K562 (cell line): ENCODE measurements around the gene MFNG. TPM values are rescaled to one million over a fixed set of nuclear protein-coding genes. Genes with fewer than 3 reads are reported as not detected.

Source experiments
- ATAC-seq: fragments of 200-7000 bp; cut with Tn5 transposase; 3 replicates; pipeline ENCODE4 v1.9.1; 2020; ENCODE audit warnings: moderate library complexity
- Bru-seq: library from RNA; stranded (reverse); fragments of 400-500 nt; gene quantifications from one replicate; lab custom pipeline; 2021; lab: Mats Ljungman, UMichigan
- BruChase-seq, 2 experiments: library from RNA; stranded (reverse); fragments of 400-500 nt; gene quantifications; one replicate each; lab custom pipeline; 2021; lab: Mats Ljungman, UMichigan
- BruUV-seq: library from RNA; stranded (reverse); fragments of 400-500 nt; replicated peaks from 2 replicates; lab custom pipeline; 2021; lab: Mats Ljungman, UMichigan
- CTCF ChIA-PET: fragments of 300-600 bp; formaldehyde crosslinking; extraction: SDS; loops from one replicate; lab custom pipeline; 2021; ENCODE audit warnings: low intra/inter-chr PET ratio; lab: Yijun Ruan, JAX
- POLR2A ChIA-PET: fragments of 300-600, 350-650 bp; sonication (Branson Sonifier 250); formaldehyde crosslinking; extraction: SDS; loops from one replicate; lab custom pipeline; 2021; ENCODE audit warnings: antibody characterized with exemption, inconsistent platforms; lab: Yijun Ruan, JAX
- DNase-seq, 4 experiments: peaks; one replicate each; pipeline versions ENCODE4 v3.0.0 to v3.0.0-alpha.2; 2011 to 2018; ENCODE audit warnings: low spot score in 3 of 4, mixed read lengths in 3 of 4; ENCODE audit errors: extremely low read depth in 1 of 4
- FAIRE-seq: peaks from 2 replicates; lab custom pipeline; 2011; peaks lifted over from hg19 to GRCh38; lab: Jason Lieb, UNC
- H2AFZ ChIP-seq: 2 replicates; pipeline ENCODE4 v1.6.0; 2011; ENCODE audit warnings: low read depth, low read length, control low read depth, inconsistent platforms
- H3K27ac ChIP-seq: fragments of 200-600 bp; 3 replicates; pipeline ENCODE4 v1.8.0; 2011; ENCODE audit warnings: low read depth, mild to moderate bottlenecking, control low read depth, inconsistent platforms, low read length, moderate library complexity, mixed read lengths; ENCODE audit errors: extremely low read depth
- H3K27me3 ChIP-seq, 2 experiments: fragments of 300-600 bp in 1 of 2; 2 replicates in 1 of 2; 3 replicates in 1 of 2; pipeline versions ENCODE4 v1.6.0 to v1.8.0; 2011; ENCODE audit warnings: inconsistent platforms in 2 of 2, low read length in 2 of 2, mild to moderate bottlenecking in 1 of 2, mixed read lengths in 1 of 2, moderate library complexity in 1 of 2; ENCODE audit not compliant: control insufficient read depth in 2 of 2, insufficient read depth in 2 of 2
- H3K36me3 ChIP-seq: fragments of 300-600 bp; 3 replicates; pipeline ENCODE4 v1.8.0; 2011; ENCODE audit warnings: mild to moderate bottlenecking, low read length, inconsistent platforms; ENCODE audit not compliant: control insufficient read depth, insufficient read depth
- H3K4me1 ChIP-seq, 2 experiments: fragments of 200-600 bp in 1 of 2; replicated peaks in 1 of 2; 2 replicates in 1 of 2; 3 replicates in 1 of 2; pipeline versions ENCODE4 v1.5.1 to v1.8.0; 2011; ENCODE audit warnings: inconsistent platforms in 2 of 2, low read length in 2 of 2, mild to moderate bottlenecking in 1 of 2, mixed read lengths in 1 of 2, moderate library complexity in 1 of 2; ENCODE audit not compliant: control insufficient read depth in 2 of 2, insufficient read depth in 2 of 2
- H3K4me2 ChIP-seq: 2 replicates; pipeline ENCODE4 v1.6.1; 2011; ENCODE audit warnings: low read length, control low read depth, inconsistent platforms, mixed read lengths; ENCODE audit not compliant: insufficient read depth
- H3K4me3 ChIP-seq: fragments of 200-600 bp; sonication (generic), shearing (Covaris generic); 2 replicates; pipeline ENCODE4 v1.5.1; 2016; ENCODE audit warnings: control low read depth, inconsistent platforms
- H3K79me2 ChIP-seq: fragments of 200-600 bp; 3 replicates; pipeline ENCODE4 v1.8.0; 2011; ENCODE audit warnings: low read length, inconsistent platforms; ENCODE audit not compliant: control insufficient read depth, insufficient read depth
- H3K9ac ChIP-seq, 2 experiments: 2 replicates each; pipeline versions ENCODE4 v1.6.0 to v1.6.1; 2011; ENCODE audit warnings: low read depth in 2 of 2, low read length in 2 of 2, control low read depth in 1 of 2, inconsistent platforms in 1 of 2, mild to moderate bottlenecking in 1 of 2, mixed read lengths in 1 of 2; ENCODE audit not compliant: insufficient read depth in 1 of 2
- H3K9me1 ChIP-seq: one replicate; pipeline ENCODE4 v1.6.0; 2011; ENCODE audit warnings: inconsistent platforms, mild to moderate bottlenecking, low read length, moderate library complexity; ENCODE audit not compliant: control insufficient read depth, insufficient read depth
- H3K9me3 ChIP-seq: replicated peaks from 2 replicates; pipeline ENCODE4 v1.5.1; 2011; ENCODE audit warnings: low read depth, low read length, inconsistent platforms; ENCODE audit not compliant: control insufficient read depth, insufficient read depth
- H4K20me1 ChIP-seq: replicated peaks from 2 replicates; pipeline ENCODE4 v1.6.1; 2011; ENCODE audit warnings: low read length, inconsistent platforms, mixed read lengths; ENCODE audit not compliant: control insufficient read depth, insufficient read depth
- BCOR ChIP-seq: fragments of 450-650 bp; IDR thresholded peaks from 2 replicates; pipeline ENCODE4 v1.6.1; 2016
- KDM1A ChIP-seq, 2 experiments: fragments of 450-650 bp; IDR thresholded peaks; 2 replicates each; pipeline ENCODE4 v1.6.1; 2016; ENCODE audit warnings: mild to moderate bottlenecking in 2 of 2
- NRF1 ChIP-seq, 2 experiments: fragments of 450-650 bp; IDR thresholded peaks in 1 of 2; conservative IDR thresholded peaks in 1 of 2; 2 replicates each; pipeline ENCODE4 v1.6.1; 2014; ENCODE audit warnings: mild to moderate bottlenecking in 2 of 2
- RBM25 ChIP-seq: fragments of 200-400 bp; formaldehyde crosslinking; IDR thresholded peaks from 2 replicates; pipeline ENCODE4 v1.6.1; 2018; ENCODE audit warnings: low read length, low read depth, moderate library complexity; ENCODE audit not compliant: severe bottlenecking
- VEZF1 ChIP-seq: fragments of 200-800 bp; sonication (Bioruptor generic); IDR thresholded peaks from 2 replicates; pipeline ENCODE4 v1.6.1; 2017; ENCODE audit warnings: missing genetic modification characterization, missing compliant biosample characterization
- ZBTB2 ChIP-seq: fragments of 450-650 bp; IDR thresholded peaks from 2 replicates; pipeline ENCODE4 v1.6.1; 2016; ENCODE audit warnings: antibody characterized with exemption
- ZBTB9 ChIP-seq: fragments of 450-650 bp; formaldehyde crosslinking; IDR thresholded peaks from 2 replicates; pipeline ENCODE4 v1.4.0; 2020; ENCODE audit warnings: mild to moderate bottlenecking, moderate library complexity
- ZFP36 ChIP-seq: fragments of 150-350 bp; IDR thresholded peaks from 2 replicates; pipeline ENCODE4 v1.6.1; 2018; ENCODE audit warnings: low read length, low read depth; ENCODE audit not compliant: partially characterized antibody
- ZNF436 ChIP-seq: fragments of 250-450, 450-650 bp; sonication (Bioruptor Pico); formaldehyde crosslinking; IDR thresholded peaks from 2 replicates; pipeline ENCODE4 v1.7.0; 2020; ENCODE audit warnings: mild to moderate bottlenecking
- WGBS: fragments of 100-300 bp; shearing (Covaris generic); methylation state at CpG from one replicate; pipeline ENCODE4 v1.1.6; 2016; ENCODE audit warnings: low coverage, mixed read lengths; ENCODE audit not compliant: insufficient coverage; ENCODE audit errors: missing lambda C conversion rate; 5-methylcytosine and 5-hydroxymethylcytosine counted together
- in situ Hi-C: fragments of 300-500 bp; cut with MboI; formaldehyde crosslinking; loops from 4 replicates; pipeline ENCODE4 v1.15.0; 2018; ENCODE audit warnings: inconsistent platforms, mixed read lengths
- intact Hi-C: fragments of 100-400 bp; cut with micrococcal nuclease; formaldehyde crosslinking; loops from 2 replicates; pipeline ENCODE4 v1.14.2; 2022
- long read RNA-seq, 3 experiments: library from polyadenylated mRNA in 2 of 3; library from RNA in 1 of 3; unstranded in 2 of 3; stranded (forward) in 1 of 3; transcript quantifications; one replicate each; pipeline ENCODE4 v2.0.0, GENCODE V29; 2019 to 2022
- polyA minus RNA-seq, 3 experiments: library from RNA; depleted of rRNA, polyadenylated mRNA; stranded (reverse); fragments of >200 nt; gene quantifications; 2 replicates each; pipeline ENCODE4 v1.2.3, GENCODE V29; 2011
- polyA plus RNA-seq, 8 experiments: library from polyadenylated mRNA; depleted of rRNA in 4 of 8; stranded (reverse) in 5 of 8; unstranded in 3 of 8; fragments of >200 nt; fragmentation: Nextera tagmentation in 2 of 8; fragmentation: Illumina TruSeq in 1 of 8; extraction: Ambion mirVana in 2 of 8; extraction: Trizol in 1 of 8; gene quantifications; 2 replicates each; pipeline versions ENCODE4 v1.2.1 to v1.2.3, GENCODE V29; 2011 to 2014; ENCODE audit warnings: inconsistent platforms in 1 of 8, missing spikeins in 1 of 8
- total RNA-seq, 7 experiments: library from RNA; depleted of rRNA in 6 of 7; stranded (reverse); fragments of >200 nt in 6 of 7; fragmentation: Illumina TruSeq in 2 of 7; extraction: Trizol in 2 of 7; gene quantifications; 2 replicates each; pipeline versions ENCODE4 v1.2.1 to v1.2.3, GENCODE V29; 2011 to 2021; ENCODE audit warnings: low replicate concordance in 1 of 7

The MFNG gene
- total RNA-seq (2011; cell fraction: chromatin; rRNA removed; ENCODE audit: low replicate concordance) = 0.83 TPM in 1 of 2 replicates, not detected in the other
- not detected in 2 replicates for total RNA-seq (2011; cell fraction: nucleolus; rRNA removed)
- total RNA-seq (2011; cell fraction: nucleoplasm; rRNA removed) = not detected in 2 replicates
- total RNA-seq (2014; rRNA removed) (0.53 and 0.54 TPM in 2 replicates), total RNA-seq (2014; rRNA removed; fragmentation: Illumina TruSeq; extraction: Trizol) (0.32 TPM in 1 of 2 replicates, not detected in the other), total RNA-seq (2015; rRNA removed; fragmentation: Illumina TruSeq; extraction: Trizol) (0.26 TPM in 1 of 2 replicates, not detected in the other), total RNA-seq (2021) (0.73 and 0.89 TPM in 2 replicates), polyA plus RNA-seq (2011; rRNA removed) (0.08 and 0.38 TPM in 2 replicates), polyA plus RNA-seq (2014; fragmentation: Illumina TruSeq; extraction: Trizol) (0.14 and 0.16 TPM in 2 replicates), polyA plus RNA-seq (2014; fragmentation: Nextera tagmentation; extraction: Ambion mirVana) (not detected), polyA plus RNA-seq (2014; rRNA removed) (0.13 and 0.20 TPM in 2 replicates), polyA minus RNA-seq (2011; rRNA and poly(A)+ RNA removed) (0.49 TPM in 1 of 2 replicates, not detected in the other), Bru-seq, nascent RNA (percentile 14 among the genes with signal in this experiment), BruChase-seq, experiment 1, labeled RNA remaining after a 2-hour chase (percentile 14 among the genes with signal in this experiment), BruChase-seq, experiment 2, labeled RNA remaining after a 6-hour chase (percentile 18 among the genes with signal in this experiment)
- polyA plus RNA-seq (2011; cell fraction: cytosol; rRNA removed) = 0.18 and 1.2 TPM in 2 replicates
- polyA plus RNA-seq (2011; cell fraction: nucleus; rRNA removed) = 0.10 and 1.6 TPM in 2 replicates
- polyA plus RNA-seq (2012) = 0.10 and 0.86 TPM in 2 replicates
- not detected in 2 replicates for polyA minus RNA-seq (2011; cell fraction: cytosol; rRNA and poly(A)+ RNA removed)
- polyA minus RNA-seq (2011; cell fraction: nucleus; rRNA and poly(A)+ RNA removed) = not detected in 2 replicates
- long read RNA-seq, experiment 1 = 0 reads
- long read RNA-seq, experiment 2 = 0 reads
- long read RNA-seq, experiment 3 = 0 reads

- Histone ChIP-seq H3K79me2 (no peaks in the 10 kb centered on the region), H3K9ac (peak within 1 kb of the TSS in 1 of 2 experiments; percentile 74; a peak in 1 of 4 replicates), H2AFZ (no peak within 1 kb of the TSS), H3K27ac (no peak within 1 kb of the TSS)
- CTCF ChIA-PET = no interaction called here
- 3% methylated on average over 10 of the region's 24 CpGs for WGBS
- peak; percentile 95 for ATAC-seq
- TF ChIP-seq NRF1 (conservative IDR thresholded peaks at IDR 0.05 in 1 of 2, IDR thresholded peaks at IDR 0.05 in 1 of 2) (0 out of 4 replicates have a peak, but pooled peaks of 1 of the 2 experiments have one; percentile 13), ZNF436 (CRISPR knock-in tag) (peak; percentile 82), BCOR (peak; percentile 80), ZFP36 (peak; percentile 98), RBM25 (peak; percentile 36), ZBTB2 (no peak), ZBTB9 (CRISPR knock-in tag) (no peak), KDM1A (IDR thresholded peaks at IDR 0.05) (0 out of 4 replicates have a peak, but pooled peaks of 1 of the 2 experiments have one; percentile 9), VEZF1 (peak; percentile 12; the same call in 1 of the 2 replicates)
- TF ChIP-seq, all 486 proteins: peak for 7
- in situ Hi-C loops = no loop called here
- Histone ChIP-seq H3K4me3 (no peak within 1 kb of the TSS), H3K9me1 (no peaks in the 10 kb centered on the region), H3K27me3 (peaks cover 0 to 33% of the 10 kb centered on the region in 2 experiments; a peak in 2 of 5 replicates), H4K20me1 (0 out of 2 replicates have a peak, but pooled peaks cover 5% of the 10 kb centered on the region), H3K36me3 (no peaks in the 10 kb centered on the region), H3K9me3 (no peaks in the 10 kb centered on the region), H3K4me1 (peaks cover 5 to 44% of the 10 kb centered on the region in 2 experiments; a peak in 3 of 5 replicates), H3K4me2 (no peak within 1 kb of the TSS)
- intact Hi-C loops = no loop called here
- DNase-seq = peak; percentile 45 to 87 (median 80)
- POLR2A ChIA-PET = interaction anchor here (0.6 to 0.9 kb wide), 2 partner anchors 37 to 49 kb away, joined by 3 to 4 read pairs; no protein-coding TSS in a partner anchor
- no TSS peak for BruUV-seq
- no peak for FAIRE-seq
Measured at GRCh38 chr22:37486224-37486845, at the start of gene MFNG. MFNG (minus strand) TSS chr22:37486384; CDS start chr22:37486177, 207 bp downstream.
